HG03135 (cell line): Measurements from ENCODE around the gene DVL1.

Source experiments
- ATAC-seq: cut with Tn5 transposase; IDR thresholded peaks from one replicate; pipeline ENCODE4 v1.9.1; 2021; ENCODE audit warnings: mild to moderate bottlenecking, moderate library complexity; ENCODE audit not compliant: unreplicated experiment

DVL1 gene

DNA sequence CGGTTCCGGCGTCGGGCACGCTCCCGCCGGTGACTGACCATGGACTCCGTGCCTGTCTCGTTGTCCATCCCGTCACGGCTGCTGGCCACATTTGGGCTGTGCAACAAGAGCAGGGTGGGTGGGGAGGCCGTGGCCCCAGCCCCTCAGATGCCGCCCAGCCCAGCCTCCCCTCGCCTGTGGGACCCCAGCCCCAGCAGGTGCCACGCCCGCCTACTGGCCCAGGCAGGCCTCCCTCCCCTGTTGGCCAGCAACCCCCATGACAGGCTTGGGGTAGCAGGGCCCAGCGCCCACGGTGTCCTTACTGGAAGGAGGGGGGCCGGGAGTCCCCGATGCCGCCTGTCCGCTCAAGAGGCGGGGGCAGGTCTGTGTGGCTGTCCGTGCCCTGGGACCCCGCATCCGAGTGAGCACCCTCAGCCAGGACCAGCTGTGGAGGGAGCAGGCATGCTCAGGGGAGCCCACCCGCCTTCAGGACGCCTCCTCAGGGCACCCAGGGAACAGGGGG, 7.1 kb downstream of the DVL1 start:
- ATAC-seq: no peak

DNA sequence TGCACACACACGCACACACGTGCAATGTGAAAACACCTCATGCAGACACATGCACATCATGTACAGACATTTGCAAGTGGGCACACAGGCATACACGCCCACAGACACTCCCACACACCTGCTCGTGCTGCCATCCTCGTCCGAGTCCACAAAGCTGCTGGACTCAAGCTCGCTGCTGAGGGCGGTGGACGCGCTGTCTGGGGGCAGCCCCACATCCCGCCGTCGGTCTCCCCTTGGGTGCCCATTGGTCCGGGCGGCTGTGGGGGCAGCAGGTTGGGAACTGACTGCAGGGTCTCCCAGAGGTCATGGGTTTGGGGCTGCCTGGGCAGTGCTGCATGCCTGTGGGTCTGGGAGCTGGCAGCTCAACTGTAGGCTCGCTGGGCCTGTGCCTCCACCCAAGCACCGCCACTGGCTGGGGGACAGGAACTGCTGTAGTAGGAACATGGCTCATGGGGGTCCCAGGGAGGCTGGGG, 7.6 kb downstream of the DVL1 start:
- no peak for ATAC-seq

DNA sequence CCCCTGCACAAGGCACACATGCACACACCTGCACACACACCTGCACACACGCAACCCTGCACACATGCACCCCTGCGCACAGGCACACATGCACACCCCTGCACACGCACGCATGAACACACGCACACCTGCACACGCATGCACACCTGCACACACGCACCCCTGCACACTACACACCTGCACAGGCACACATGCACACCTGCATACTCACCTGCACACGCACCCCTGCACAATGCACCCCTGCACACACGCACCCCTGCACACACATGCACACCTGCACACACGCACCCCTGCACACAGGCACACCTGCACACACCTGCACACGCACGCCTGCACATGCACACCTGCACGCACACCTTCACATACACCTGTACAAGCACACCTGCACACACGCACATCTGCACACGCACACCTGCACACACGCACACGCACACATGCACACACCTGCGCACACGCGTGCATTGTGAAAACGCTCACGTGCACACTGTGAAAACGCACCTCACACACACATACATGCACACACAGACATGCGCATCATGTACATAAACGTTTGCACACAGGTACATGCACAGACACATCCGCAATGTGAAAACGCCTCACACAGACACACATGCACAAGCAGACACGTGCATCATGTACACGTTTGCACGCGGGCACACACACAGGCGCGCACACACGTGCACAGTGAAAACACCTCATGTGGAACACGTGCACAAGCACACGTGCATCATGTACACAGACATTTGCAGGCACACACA, 8.2 kb downstream of the DVL1 start:
- no peak for ATAC-seq

DNA sequence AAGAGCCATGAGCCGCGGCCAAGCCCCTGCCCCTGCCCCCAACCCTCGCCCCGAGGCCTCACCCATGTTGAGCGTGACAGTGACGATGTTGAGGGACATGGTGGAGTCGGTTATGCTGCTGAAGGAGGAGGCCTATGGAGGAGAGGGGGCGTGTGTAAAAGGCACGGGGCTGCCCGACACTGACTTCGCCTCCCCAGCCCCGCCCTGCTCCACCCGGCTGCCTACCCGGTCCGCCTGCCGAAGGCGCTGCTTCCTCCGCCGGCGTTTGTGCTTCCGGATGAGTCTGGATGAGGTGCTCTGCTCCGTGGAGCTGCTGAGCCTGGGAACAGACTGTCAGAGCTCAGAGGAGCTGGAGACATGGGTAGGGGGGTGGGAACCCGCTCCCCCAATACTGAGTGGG, 9.0 kb downstream of the DVL1 start:
- ATAC-seq: no peak

DNA sequence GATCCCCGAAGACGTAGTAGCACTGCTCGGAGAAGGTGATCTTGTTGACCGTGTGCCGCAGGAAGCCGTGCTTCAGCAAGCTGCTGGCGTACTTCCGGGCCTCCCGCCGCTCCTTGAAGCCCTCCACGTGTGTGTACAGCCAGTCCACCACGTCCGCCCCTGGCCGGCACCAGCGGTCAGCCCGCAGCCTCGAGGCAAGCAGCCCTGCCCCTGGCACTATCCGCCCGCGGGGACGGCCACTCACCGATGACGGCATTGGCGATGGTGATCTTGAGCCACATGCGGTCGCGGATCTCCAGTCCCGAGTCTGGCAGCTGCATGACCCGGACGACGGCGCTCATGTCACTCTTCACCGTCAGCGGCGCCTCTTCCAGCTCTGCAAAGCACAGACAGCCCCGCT, 10.9 kb downstream of the DVL1 start:
- no peak for ATAC-seq

DNA sequence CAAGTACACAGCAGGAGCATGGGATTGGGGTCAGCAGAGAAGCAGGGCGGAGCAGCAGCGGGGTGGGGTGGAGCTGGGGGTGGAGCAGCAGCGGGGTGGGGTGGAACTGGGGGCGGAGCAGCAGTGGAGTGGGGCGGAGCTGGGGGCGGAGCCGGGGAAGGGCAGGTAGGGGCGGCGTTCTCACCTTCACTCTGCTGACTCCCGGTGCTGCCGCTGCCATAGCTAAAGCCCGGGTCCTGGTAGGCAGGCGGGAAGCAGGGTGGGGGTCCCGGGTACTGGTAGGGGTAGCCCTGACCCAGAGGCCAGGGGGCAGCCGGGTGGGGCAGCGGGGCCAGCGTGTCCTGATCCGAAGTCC, 11.4 kb downstream of the DVL1 start:
- no peak for ATAC-seq

DNA sequence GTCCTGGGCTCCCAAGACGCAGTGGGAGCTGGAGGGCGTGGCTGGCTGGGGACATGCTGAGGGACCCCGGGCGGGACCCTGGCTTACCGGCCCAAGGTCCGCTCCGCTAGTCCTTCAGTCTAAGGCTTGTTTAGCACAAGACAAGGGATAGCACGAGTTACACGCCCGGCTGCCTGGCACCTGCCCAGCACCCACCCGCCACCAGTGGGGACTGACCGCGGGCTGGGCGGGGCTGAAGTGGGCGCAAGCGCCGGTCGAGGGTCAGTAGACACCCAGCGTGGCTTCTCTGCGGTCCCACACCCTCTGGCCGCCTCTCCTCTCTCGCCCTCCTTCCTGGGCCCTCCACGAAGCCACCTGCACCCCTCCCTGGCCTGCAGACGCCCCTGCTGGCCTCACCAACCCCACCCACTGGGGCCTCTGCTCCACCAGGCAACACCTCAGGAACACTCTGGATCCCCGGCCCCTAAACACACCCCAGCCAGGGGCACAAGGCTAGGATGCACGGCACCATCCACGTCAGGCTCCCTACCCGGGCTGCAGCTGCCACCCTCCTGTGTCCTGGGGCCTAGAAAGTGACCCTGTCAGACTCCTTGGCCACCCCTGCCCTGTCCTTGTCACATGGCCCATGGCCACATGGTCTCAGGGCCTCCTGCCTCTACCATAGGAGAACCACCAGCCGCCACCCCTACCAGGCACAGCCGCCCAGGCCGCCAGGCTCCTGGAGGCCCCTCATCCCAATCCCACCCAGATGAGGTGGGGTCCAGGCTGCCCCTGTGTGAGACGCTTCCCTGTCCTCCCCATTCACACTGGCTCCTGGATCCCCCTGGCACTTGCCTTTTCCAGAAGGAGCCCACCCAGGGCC, 12.1 kb downstream of the DVL1 start:
- ATAC-seq: no peak

DNA sequence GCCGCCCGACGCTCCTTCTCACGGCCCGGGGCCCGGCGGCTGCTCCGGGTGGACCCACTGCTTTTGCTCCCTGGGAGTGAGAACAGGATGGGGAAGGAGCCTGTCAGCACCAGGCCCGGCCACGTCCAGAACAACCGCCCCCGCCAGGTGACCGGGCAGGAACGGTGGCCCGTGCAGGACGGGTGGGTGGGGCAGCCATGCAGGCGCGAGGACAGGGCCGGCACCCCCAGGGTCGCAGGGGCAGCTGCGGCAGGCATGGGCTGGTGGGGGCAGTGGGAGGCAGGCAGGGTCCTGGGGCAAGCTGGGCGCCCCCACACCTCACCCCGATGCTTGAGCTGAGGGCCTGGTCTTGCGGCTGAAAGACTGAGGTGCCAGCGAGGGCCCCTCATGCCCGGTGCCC, 12.8 kb downstream of the DVL1 start:
- ATAC-seq: no peak

DNA sequence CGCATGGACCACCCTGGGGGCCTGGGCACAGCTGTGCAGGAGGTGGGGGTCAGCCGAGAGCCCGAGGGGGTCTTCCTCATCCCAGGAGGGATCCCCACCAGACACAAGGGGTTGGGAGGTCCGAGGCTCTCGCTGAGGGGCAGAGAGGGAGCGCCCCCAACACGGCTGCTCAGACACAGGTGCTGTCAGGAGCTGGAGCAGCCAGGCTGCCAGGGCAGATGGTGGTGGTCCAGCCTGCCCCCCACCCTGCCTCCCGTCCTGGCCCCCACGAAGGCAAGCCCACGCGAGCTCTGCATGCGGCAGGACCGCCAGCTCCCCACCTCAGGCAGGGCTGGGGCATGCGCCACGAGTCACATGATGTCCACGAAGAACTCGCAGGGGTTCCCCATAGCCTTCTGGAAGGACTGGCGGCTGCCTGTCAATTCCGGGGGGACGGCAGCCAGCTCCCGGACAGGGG, 13.4 kb downstream of the DVL1 start:
- ATAC-seq: no peak

DNA sequence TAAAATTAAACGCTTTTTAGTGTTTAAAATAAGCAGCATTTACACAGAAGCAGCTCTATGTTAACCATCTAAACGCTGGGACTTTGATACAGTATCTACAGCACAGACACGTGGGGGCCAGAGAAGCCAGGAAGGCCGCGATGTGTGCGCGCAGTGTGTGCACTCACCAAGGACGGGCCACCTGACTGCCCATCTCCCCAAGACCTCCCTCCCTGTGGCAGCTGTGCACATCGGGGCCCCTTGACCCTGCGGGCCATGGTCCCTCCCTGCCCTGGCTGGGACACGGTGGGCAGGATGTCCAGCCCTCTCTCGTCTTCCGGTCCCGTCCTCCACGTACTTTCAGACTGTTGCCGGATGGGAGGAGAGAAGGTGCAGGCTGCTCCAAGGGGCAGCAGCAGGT, 13.9 kb downstream of the DVL1 start:
- no peak for ATAC-seq

DNA sequence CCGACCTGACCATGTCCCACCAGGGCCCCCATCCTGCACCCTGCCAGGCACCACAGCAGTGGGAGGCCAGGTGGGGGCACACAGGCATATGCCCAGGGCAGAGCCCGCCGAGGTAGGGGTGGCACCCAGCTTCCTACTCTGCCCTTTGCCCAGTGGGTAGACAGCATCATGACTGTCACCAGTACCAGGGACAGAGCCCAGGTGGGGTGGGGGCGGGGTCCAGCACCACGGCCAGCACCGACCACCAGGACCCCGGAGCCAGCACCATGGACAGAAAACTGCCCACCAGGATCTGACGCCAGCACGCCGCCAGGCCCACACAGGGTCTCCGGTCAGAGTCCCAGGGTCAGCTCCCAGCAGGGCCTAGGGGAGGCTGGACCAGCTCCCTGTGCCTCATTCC, 14.4 kb downstream of the DVL1 start:
- ATAC-seq: no peak

DNA sequence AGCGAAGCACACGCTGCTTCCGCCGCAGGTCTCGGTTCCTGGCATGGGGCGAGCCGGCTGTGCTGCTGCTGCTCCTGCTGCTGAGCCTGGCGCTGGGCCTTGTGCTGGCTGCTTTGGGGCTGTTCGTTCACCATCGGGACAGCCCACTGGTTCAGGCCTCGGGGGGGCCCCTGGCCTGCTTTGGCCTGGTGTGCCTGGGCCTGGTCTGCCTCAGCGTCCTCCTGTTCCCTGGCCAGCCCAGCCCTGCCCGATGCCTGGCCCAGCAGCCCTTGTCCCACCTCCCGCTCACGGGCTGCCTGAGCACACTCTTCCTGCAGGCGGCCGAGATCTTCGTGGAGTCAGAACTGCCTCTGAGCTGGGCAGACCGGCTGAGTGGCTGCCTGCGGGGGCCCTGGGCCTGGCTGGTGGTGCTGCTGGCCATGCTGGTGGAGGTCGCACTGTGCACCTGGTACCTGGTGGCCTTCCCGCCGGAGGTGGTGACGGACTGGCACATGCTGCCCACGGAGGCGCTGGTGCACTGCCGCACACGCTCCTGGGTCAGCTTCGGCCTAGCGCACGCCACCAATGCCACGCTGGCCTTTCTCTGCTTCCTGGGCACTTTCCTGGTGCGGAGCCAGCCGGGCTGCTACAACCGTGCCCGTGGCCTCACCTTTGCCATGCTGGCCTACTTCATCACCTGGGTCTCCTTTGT, 15.5 kb downstream of the DVL1 start:
- ATAC-seq: no peak

DNA sequence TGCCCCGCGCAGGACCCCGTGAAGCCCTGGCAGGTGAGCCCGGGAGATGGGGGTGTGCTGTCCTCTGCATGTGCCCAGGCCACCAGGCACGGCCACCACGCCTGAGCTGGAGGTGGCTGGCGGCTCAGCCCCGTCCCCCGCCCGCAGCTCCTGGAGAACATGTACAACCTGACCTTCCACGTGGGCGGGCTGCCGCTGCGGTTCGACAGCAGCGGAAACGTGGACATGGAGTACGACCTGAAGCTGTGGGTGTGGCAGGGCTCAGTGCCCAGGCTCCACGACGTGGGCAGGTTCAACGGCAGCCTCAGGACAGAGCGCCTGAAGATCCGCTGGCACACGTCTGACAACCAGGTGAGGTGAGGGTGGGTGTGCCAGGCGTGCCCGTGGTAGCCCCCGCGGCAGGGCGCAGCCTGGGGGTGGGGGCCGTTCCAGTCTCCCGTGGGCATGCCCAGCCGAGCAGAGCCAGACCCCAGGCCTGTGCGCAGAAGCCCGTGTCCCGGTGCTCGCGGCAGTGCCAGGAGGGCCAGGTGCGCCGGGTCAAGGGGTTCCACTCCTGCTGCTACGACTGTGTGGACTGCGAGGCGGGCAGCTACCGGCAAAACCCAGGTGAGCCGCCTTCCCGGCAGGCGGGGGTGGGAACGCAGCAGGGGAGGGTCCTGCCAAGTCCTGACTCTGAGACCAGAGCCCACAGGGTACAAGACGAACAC, 16.3 kb downstream of the DVL1 start:
- ATAC-seq: no peak

DNA sequence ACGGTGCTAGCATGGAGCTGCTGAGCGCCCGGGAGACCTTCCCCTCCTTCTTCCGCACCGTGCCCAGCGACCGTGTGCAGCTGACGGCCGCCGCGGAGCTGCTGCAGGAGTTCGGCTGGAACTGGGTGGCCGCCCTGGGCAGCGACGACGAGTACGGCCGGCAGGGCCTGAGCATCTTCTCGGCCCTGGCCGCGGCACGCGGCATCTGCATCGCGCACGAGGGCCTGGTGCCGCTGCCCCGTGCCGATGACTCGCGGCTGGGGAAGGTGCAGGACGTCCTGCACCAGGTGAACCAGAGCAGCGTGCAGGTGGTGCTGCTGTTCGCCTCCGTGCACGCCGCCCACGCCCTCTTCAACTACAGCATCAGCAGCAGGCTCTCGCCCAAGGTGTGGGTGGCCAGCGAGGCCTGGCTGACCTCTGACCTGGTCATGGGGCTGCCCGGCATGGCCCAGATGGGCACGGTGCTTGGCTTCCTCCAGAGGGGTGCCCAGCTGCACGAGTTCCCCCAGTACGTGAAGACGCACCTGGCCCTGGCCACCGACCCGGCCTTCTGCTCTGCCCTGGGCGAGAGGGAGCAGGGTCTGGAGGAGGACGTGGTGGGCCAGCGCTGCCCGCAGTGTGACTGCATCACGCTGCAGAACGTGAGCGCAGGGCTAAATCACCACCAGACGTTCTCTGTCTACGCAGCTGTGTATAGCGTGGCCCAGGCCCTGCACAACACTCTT, 17.0 kb downstream of the DVL1 start:
- ATAC-seq: no peak

DNA sequence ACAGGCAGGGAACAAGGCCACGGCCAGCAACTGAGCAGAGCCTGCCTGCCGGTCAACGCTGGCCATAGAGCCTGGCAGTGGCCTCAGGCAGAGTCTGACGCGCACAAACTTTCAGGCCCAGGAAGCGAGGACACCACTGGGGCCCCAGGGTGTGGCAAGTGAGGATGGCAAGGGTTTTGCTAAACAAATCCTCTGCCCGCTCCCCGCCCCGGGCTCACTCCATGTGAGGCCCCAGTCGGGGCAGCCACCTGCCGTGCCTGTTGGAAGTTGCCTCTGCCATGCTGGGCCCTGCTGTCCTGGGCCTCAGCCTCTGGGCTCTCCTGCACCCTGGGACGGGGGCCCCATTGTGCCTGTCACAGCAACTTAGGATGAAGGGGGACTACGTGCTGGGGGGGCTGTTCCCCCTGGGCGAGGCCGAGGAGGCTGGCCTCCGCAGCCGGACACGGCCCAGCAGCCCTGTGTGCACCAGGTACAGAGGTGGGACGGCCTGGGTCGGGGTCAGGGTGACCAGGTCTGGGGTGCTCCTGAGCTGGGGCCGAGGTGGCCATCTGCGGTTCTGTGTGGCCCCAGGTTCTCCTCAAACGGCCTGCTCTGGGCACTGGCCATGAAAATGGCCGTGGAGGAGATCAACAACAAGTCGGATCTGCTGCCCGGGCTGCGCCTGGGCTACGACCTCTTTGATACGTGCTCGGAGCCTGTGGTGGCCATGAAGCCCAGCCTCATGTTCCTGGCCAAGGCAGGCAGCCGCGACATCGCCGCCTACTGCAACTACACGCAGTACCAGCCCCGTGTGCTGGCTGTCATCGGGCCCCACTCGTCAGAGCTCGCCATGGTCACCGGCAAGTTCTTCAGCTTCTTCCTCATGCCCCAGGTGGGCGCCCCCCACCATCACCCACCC, 17.9 kb downstream of the DVL1 start, which contains the start of gene TAS1R3:
Gene TAS1R3 (plus strand): TSS at position 213 of the 898 bp plus-strand sequence. CDS start 66 bp downstream, at position 279.
- no peak for ATAC-seq

DNA sequence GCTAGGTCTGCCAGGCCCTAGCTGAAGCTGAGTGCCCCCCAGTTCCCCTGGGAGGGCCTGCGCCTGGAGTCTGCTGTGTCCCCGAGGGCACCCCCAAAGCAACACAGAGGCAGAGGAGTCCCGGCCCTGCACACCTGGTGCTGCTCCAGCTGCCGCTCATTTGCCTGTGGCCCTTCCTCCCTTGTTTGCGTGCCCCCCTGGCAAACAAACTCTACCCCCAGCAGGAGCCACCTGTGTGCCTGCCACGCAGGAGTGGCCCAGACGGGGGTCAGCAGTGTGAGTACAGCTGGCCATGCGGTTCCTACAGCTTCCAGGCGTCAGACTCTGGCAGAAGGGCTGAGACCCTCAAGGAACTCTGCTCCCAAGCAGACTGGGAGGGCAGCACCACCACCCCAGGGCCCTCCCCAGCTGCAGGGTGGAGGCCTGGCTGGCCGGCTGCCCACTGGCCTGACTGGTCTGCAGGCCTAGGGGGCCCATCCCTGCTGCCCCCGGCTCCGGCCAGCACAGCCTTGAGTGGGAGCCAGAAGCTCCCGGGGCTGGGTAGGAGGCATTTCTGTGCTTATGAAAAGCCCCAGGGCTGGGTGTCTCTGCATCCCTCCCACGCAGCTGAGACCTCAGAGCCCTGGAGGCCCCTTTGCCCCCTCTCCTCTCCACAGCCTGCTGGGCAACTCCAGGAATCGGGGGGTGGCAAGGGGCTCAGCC, 18.7 kb downstream of the DVL1 start:
- no peak for ATAC-seq

DNA sequence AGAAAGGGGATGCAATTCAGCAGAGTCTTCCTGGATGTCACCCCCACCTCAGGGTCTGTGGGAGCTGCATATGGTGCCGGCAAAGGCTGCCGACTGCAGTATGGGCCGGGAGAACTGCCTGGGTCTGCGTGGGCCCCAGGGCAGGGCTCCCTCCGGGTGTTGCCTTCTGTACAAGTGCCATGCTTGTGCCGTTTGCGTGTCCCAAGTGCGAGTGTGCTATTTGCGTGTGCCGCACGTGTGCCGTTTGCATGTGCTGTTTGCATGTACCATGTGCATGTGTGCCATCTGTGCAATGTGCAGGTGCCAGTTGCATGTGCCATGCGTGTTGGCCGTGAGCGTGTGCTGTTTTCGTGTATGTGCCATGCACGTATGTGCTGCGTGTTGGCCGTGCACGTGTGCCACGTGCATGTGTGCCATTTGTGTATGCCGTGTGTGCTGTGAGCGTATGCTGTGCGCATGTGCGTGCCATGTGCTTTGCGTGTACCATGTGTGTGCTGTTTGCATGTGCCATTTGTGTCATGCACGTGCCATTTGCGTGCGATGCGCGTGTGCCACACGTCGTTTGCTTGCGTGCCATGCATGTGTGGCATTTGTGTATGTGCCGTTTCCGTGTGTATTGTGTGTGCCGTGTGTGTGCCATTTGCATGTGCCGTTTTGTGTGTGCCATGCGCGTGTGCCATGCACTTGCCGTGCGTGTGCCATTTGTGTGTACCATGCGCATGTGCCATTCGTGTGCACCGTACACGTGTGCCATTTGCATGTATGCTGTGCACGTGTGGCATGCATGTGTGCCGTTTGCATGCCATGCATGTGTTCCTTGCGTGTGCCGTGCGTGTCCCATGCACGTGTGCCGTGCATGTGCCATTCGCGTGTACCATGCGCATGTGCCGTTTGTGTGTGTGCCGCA, 19.7 kb downstream of the DVL1 start:
- no peak for ATAC-seq
